Astrocyte of the cerebellum (primary cell): Measurements from ENCODE around the gene NCK2.

ENCODE experiments used
- DNase-seq: peaks from one replicate; pipeline ENCODE4 v3.0.0-alpha.2; 2011; ENCODE audit warnings: low read depth
- H3K4me3 ChIP-seq: 2 replicates; pipeline ENCODE4 v1.5.1; 2011; ENCODE audit warnings: mild to moderate bottlenecking, low read depth, low read length, moderate library complexity
- CTCF ChIP-seq: IDR thresholded peaks from 2 replicates; pipeline ENCODE4 v1.5.1; 2012; ENCODE audit warnings: low read length, low read depth, moderate library complexity, mild to moderate bottlenecking; ENCODE audit errors: missing control alignments
- in situ Hi-C: cut with HindIII; loops from 2 replicates; pipeline ENCODE4 v1.10.0; 2017; ENCODE audit warnings: low sequenced_read_pairs

NCK2 gene

DNA sequence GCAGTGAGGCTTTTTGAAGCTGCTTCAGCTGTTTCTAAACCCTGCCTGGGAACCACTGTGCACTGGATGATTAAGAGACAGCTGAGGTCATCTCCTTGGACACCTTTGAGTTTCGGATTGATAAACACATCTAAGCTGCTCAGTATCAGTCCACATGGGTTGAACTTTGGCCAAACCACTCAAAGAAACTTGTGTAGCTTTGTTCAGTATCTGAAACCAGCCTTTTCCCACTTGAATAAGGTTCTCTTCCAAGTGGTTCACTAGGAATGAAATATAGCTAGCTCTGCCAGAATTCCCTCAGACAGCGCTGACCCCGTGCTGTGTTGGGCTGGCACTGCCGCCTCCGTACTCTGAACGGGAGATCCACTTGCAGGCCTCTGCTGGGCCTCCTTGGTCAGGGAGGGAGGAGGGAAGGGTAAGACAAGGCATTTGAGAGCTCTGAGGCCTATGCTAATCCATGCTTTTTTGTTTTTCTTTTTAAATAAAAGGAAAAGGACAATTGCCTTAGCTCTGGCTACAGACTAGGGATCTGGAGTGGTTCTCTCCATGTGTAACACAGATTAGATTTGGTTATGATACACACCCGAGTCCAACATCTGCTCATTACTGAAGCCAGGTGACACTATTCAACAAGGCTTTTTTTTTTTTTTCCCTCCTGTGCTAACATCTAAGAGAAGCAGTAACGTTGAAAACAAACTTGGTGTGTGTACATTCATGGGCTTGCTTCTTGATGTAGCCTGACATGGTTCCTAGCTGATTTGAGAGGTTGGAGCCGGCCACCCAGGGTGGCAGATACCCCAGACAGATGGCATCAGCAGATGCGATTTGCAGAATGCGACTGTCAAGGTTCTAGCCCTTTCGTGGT lies 67.7 kb downstream of the NCK2 start:
- H3K4me3 ChIP-seq: no peak overlapping the region
- in situ Hi-C loops: no loop called here
- peak; percentile 93 for DNase-seq
- TF ChIP-seq CTCF: no peak

- in situ Hi-C loops: no loop called here
- no peak overlapping the region for H3K4me3 ChIP-seq
- TF ChIP-seq CTCF: no peak
- DNase-seq: no peak
Observed at GRCh38 chr2:105813045-105813315, 68.3 kb downstream of the NCK2 start.

DNA sequence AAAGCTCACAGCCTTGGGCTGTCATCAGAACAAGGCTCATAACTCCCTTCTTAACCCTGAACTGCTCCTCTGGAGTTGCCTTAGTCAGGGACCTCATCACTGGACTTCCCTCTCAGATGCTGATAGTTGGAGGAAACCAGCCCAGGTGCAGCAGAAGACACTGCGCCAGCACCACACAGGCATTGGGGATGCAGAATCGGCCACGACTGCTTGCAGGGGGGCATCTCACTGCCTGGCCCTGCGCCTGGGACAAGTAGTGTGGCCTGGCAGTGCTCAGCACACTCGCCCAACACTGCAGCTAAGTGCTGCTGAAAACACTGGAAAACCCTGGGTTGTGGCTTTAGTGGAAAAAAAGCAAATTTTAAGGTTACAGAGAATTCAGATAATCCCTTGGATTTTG lies 68.7 kb downstream of the NCK2 start:
- in situ Hi-C loops: no loop called here
- no peak for DNase-seq
- TF ChIP-seq CTCF: no peak
- H3K4me3 ChIP-seq: no peak overlapping the region

DNA sequence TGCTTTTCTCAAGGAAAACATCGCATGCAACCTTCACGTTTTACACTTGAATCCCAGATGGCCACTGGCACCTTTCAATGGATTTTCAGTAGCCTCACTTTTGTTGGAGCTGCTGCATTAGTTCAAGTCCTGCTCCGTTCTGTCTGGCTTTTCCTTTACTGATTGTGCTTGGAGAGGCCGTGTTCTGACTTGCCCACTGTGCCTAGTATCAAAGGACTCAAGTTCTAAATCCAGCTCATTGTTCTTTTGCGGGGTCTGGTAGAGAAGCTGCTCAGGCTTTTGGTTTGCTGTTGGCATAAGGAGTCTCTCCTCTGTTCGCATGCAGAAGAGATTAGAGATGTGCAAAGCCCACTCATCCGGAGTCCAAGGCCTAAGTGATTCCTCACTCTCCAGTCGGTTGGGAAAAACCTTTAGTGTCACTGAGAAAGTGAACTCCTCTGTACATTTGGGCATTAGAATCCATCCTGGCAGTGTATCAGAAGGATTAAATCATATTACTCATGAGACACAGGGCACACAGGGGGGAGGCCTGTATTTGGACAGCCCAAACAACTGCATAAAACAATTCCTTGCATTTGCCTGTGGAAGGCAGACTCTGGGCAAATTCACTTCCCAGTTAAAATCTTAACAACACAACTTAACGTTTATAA lies 69.7 kb downstream of the NCK2 start:
- DNase-seq: peak; percentile 24
- in situ Hi-C loops: no loop called here
- H3K4me3 ChIP-seq: no peak overlapping the region
- TF ChIP-seq CTCF: no peak

GRCh38 chr2:105815401-105815800 lies 70.7 kb downstream of the NCK2 start:
- in situ Hi-C loops: no loop called here
- no peak for TF ChIP-seq CTCF
- H3K4me3 ChIP-seq: no peak overlapping the region
- no peak for DNase-seq

DNA sequence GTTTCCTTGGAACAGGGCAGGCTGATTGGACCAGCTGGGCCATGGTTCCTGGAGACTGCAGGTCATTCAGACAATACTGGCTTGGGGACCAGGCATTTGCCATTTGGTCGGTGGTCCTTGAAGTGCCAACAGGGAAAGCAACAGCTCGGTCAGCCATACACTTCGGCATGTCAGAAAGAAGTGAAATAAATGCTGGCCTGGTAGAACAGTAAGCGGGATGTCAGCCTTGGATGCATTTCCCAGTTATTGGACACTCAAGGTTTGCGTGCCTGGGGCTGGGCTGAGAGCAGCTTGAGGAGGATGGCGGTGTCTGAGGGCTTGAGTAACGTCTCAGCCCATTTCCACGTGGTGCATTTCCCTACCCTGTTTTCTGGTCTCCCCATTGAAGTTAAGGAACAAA lies 75.4 kb downstream of the NCK2 start:
- no peak overlapping the region for H3K4me3 ChIP-seq
- no peak for TF ChIP-seq CTCF
- no peak for DNase-seq
- in situ Hi-C loops: no loop called here
